IMR-90 (cell line): Measurements from ENCODE around the gene RBM44. TPM values are rescaled to one million over a fixed set of nuclear protein-coding genes. Genes with fewer than 3 reads are reported as not detected.

Experiments
- ATAC-seq: fragments of 200-7000 bp; cut with Tn5 transposase; 2 replicates; pipeline ENCODE4 v1.9.1; 2020; ENCODE audit warnings: low read depth, mild to moderate bottlenecking, moderate library complexity
- BruUV-seq: library from RNA; stranded (reverse); fragments of 400-500 nt; replicated peaks from 2 replicates; lab custom pipeline; 2021; lab: Mats Ljungman, UMichigan
- CTCF ChIA-PET: fragments of 300-600 bp; formaldehyde crosslinking; extraction: SDS; loops from one replicate; lab custom pipeline; 2021; ENCODE audit warnings: antibody characterized with exemption; lab: Yijun Ruan, JAX
- POLR2A ChIA-PET: fragments of 300-600 bp; sonication (Branson Sonifier 250); formaldehyde crosslinking; loops from one replicate; lab custom pipeline; 2022; ENCODE audit warnings: antibody characterized with exemption; ENCODE audit not compliant: unreplicated experiment; lab: Charles Lee
- DNase-seq: peaks from one replicate; pipeline ENCODE4 v3.0.0; 2013
- H2AFZ ChIP-seq: replicated peaks from 2 replicates; pipeline ENCODE3; 2013; ENCODE audit warnings: low read length, mild to moderate bottlenecking; ENCODE audit not compliant: poor library complexity
- H2AK5ac ChIP-seq: 2 replicates; pipeline ENCODE4 v1.6.1; 2013; ENCODE audit warnings: low read depth, low read length, inconsistent platforms
- H2AK9ac ChIP-seq: replicated peaks from 2 replicates; pipeline ENCODE3; 2013; ENCODE audit warnings: mild to moderate bottlenecking, low read depth, low read length, moderate library complexity; ENCODE audit not compliant: poor library complexity
- H2BK120ac ChIP-seq: 2 replicates; pipeline ENCODE4 v1.6.1; 2013; ENCODE audit warnings: low read depth, low read length, inconsistent platforms
- H2BK15ac ChIP-seq: 3 replicates; pipeline ENCODE4 v1.6.1; 2013; ENCODE audit warnings: low read depth, low read length, inconsistent platforms
- H2BK20ac ChIP-seq: 2 replicates; pipeline ENCODE4 v1.6.1; 2013; ENCODE audit warnings: low read depth, mild to moderate bottlenecking, inconsistent platforms, low read length, moderate library complexity
- H2BK5ac ChIP-seq: 2 replicates; pipeline ENCODE4 v1.6.1; 2013; ENCODE audit warnings: mild to moderate bottlenecking, low read depth, low read length, inconsistent platforms; ENCODE audit not compliant: poor library complexity, severe bottlenecking
- H3K14ac ChIP-seq: replicated peaks from 2 replicates; pipeline ENCODE4 v1.6.1; 2013; ENCODE audit warnings: low read depth, low read length, inconsistent platforms
- H3K18ac ChIP-seq: 2 replicates; pipeline ENCODE4 v1.6.1; 2013; ENCODE audit warnings: low read depth, low read length, control low read depth
- H3K23ac ChIP-seq: 2 replicates; pipeline ENCODE4 v1.6.1; 2013; ENCODE audit warnings: low read depth, low read length, inconsistent platforms
- H3K27ac ChIP-seq: 2 replicates; pipeline ENCODE4 v1.5.1; 2013; ENCODE audit warnings: mild to moderate bottlenecking, control low read depth, low read length; ENCODE audit not compliant: insufficient read depth
- H3K27me3 ChIP-seq: 2 replicates; pipeline ENCODE4 v1.6.1; 2013; ENCODE audit warnings: low read length; ENCODE audit not compliant: control insufficient read depth, insufficient read depth
- H3K36me3 ChIP-seq: 2 replicates; pipeline ENCODE4 v1.6.1; 2013; ENCODE audit warnings: low read length, mixed read lengths; ENCODE audit not compliant: control insufficient read depth, insufficient read depth
- H3K4ac ChIP-seq: 2 replicates; pipeline ENCODE4 v1.6.1; 2013; ENCODE audit warnings: low read depth, low read length, inconsistent platforms
- H3K4me1 ChIP-seq: 2 replicates; pipeline ENCODE4 v1.6.1; 2013; ENCODE audit warnings: low read length, mixed read lengths; ENCODE audit not compliant: control insufficient read depth, insufficient read depth
- H3K4me2 ChIP-seq: 2 replicates; pipeline ENCODE4 v1.6.1; 2013; ENCODE audit warnings: low read depth, mild to moderate bottlenecking, control low read depth, low read length, moderate library complexity
- H3K4me3 ChIP-seq: 2 replicates; pipeline ENCODE4 v1.5.1; 2013; ENCODE audit warnings: low read depth, mild to moderate bottlenecking, control low read depth, low read length, moderate library complexity; ENCODE audit not compliant: insufficient read depth
- H3K56ac ChIP-seq: 2 replicates; pipeline ENCODE4 v1.6.1; 2013; ENCODE audit warnings: low read length, inconsistent platforms; ENCODE audit not compliant: insufficient read depth; ENCODE audit errors: extremely low read depth
- H3K79me1 ChIP-seq, 2 experiments: 2 replicates each; pipeline ENCODE4 v1.6.1; 2013; ENCODE audit warnings: low read length in 2 of 2, inconsistent platforms in 1 of 2, low read depth in 1 of 2
- H3K9ac ChIP-seq: 2 replicates; pipeline ENCODE4 v1.6.1; 2013; ENCODE audit warnings: low read depth, low read length, control low read depth
- H3K9me1 ChIP-seq: 2 replicates; pipeline ENCODE4 v1.6.1; 2013; ENCODE audit warnings: low read length, inconsistent platforms; ENCODE audit not compliant: insufficient read depth
- H3K9me3 ChIP-seq: 2 replicates; pipeline ENCODE4 v1.6.1; 2013; ENCODE audit warnings: low read length; ENCODE audit not compliant: control insufficient read depth, insufficient read depth
- H4K20me1 ChIP-seq: 2 replicates; pipeline ENCODE4 v1.6.1; 2013; ENCODE audit warnings: low read length, inconsistent platforms; ENCODE audit not compliant: insufficient read depth
- H4K5ac ChIP-seq: 2 replicates; pipeline ENCODE4 v1.6.1; 2013; ENCODE audit warnings: mild to moderate bottlenecking, low read depth, low read length, control low read depth
- H4K8ac ChIP-seq, 2 experiments: 2 replicates each; pipeline ENCODE4 v1.6.1; 2013; ENCODE audit warnings: low read depth in 2 of 2, low read length in 2 of 2, control low read depth in 1 of 2, inconsistent platforms in 1 of 2
- H4K91ac ChIP-seq: 2 replicates; pipeline ENCODE4 v1.6.1; 2013; ENCODE audit warnings: low read depth, low read length, inconsistent platforms; ENCODE audit not compliant: insufficient read depth
- BHLHE40 ChIP-seq: fragments of 150-350 bp; IDR thresholded peaks from 2 replicates; pipeline ENCODE4 v1.6.1; 2016; ENCODE audit warnings: mild to moderate bottlenecking, low read depth, low read length
- CHD1 ChIP-seq: IDR thresholded peaks from 2 replicates; pipeline ENCODE4 v1.6.1; 2012; ENCODE audit warnings: low read depth, low read length, improper control_type of control experiment
- FOS ChIP-seq: fragments of 150-350 bp; IDR thresholded peaks from 2 replicates; pipeline ENCODE4 v1.6.1; 2016; ENCODE audit warnings: low read depth, low read length
- MAZ ChIP-seq: IDR thresholded peaks from 2 replicates; pipeline ENCODE4 v1.6.1; 2012; ENCODE audit warnings: low read depth, mild to moderate bottlenecking, low read length, improper control_type of control experiment, moderate library complexity, borderline replicate concordance
- RCOR1 ChIP-seq: IDR thresholded peaks from 2 replicates; pipeline ENCODE4 v1.6.1; 2012; ENCODE audit warnings: mild to moderate bottlenecking, low read length, improper control_type of control experiment; ENCODE audit not compliant: insufficient replicate concordance
- RFX5 ChIP-seq: IDR thresholded peaks from 2 replicates; pipeline ENCODE4 v1.8.0; 2012; ENCODE audit warnings: low read depth, mild to moderate bottlenecking, low read length, moderate library complexity
- WGBS, 2 experiments: methylation state at CpG; one replicate each; pipeline versions ENCODE4 v1.1.5 to v1.1.7; 2013; ENCODE audit warnings: missing lambda C conversion rate in 2 of 2; ENCODE audit not compliant: insufficient read length in 1 of 2; ENCODE audit errors: extremely low coverage in 2 of 2; 5-methylcytosine and 5-hydroxymethylcytosine counted together
- dilution Hi-C: fragments of 300-500 bp; cut with HindIII; formaldehyde crosslinking; loops from one replicate; pipeline ENCODE4 v1.14.3; 2018; ENCODE audit warnings: low sequenced_read_pairs; ENCODE audit not compliant: unreplicated experiment
- in situ Hi-C: fragments of 300-500 bp; cut with MboI; formaldehyde crosslinking; loops from 3 replicates; pipeline ENCODE4 v1.14.3; 2019; ENCODE audit warnings: low sequenced_read_pairs, inconsistent platforms, mixed read lengths
- intact Hi-C: fragments of 100-400 bp; cut with micrococcal nuclease; formaldehyde crosslinking; loops from 2 replicates; pipeline ENCODE4 v1.10.0; 2022
- polyA plus RNA-seq, 3 experiments: library from polyadenylated mRNA; depleted of rRNA; stranded (reverse); fragments of >200 nt; gene quantifications; 2 replicates each; pipeline ENCODE4 v1.2.3, GENCODE V29; 2012; ENCODE audit warnings: low replicate concordance in 1 of 3
- total RNA-seq: library from RNA; depleted of rRNA; stranded (reverse); fragments of >200 nt; gene quantifications from 2 replicates; pipeline ENCODE4 v1.2.3, GENCODE V29; 2012
- TF ChIP-seq, protein P1 (sequence below): fragments of 150-350 bp; IDR thresholded peaks from 2 replicates; pipeline ENCODE4 v1.6.1; 2017; ENCODE audit warnings: mild to moderate bottlenecking, antibody characterized with exemption, low read length, low read depth

The RBM44 gene
- total and polyA plus RNA-seq, 2 of the 4 experiments (the other 2 are of a cell fraction): 0.14 to 0.18 TPM

- Histone ChIP-seq H2BK20ac (no peak overlapping the region), H3K9ac (no peak overlapping the region), H3K9me1 (no peaks in the 10 kb centered on the region), H4K5ac (no peak overlapping the region), H3K18ac (no peak overlapping the region), H3K9me3 (peaks cover 4% of the 10 kb centered on the region; the same call in 1 of the 2 replicates), H3K23ac (no peak overlapping the region), H2AK5ac (no peak overlapping the region), H4K20me1 (no peaks in the 10 kb centered on the region), H3K4me2 (no peak overlapping the region), H4K91ac (no peak overlapping the region), H2AFZ (no peak overlapping the region), H3K4me1 (no peaks in the 10 kb centered on the region), H2BK5ac (no peak overlapping the region), H3K27ac (no peak overlapping the region), H3K56ac (no peak overlapping the region), H3K36me3 (no peaks in the 10 kb centered on the region), H3K14ac (no peak overlapping the region), H3K4ac (no peak overlapping the region), H3K79me1 (no peaks in the 10 kb centered on the region), H3K27me3 (peaks cover 17% of the 10 kb centered on the region), H2BK120ac (no peak overlapping the region), H2BK15ac (no peak overlapping the region), H3K4me3 (no peak overlapping the region), H4K8ac (no peak overlapping the region), H2AK9ac (no peak overlapping the region)
- no CpG with 5 or more reads among the region's 2 CpGs for WGBS, 2 experiments
- intact Hi-C loops (no loop called here), dilution Hi-C loops (no loop called here), in situ Hi-C loops (no loop called here)
- BruUV-seq: no TSS peak
- ATAC-seq (peak; percentile 46), DNase-seq (peak; percentile 50)
- POLR2A ChIA-PET: no interaction called here
- CTCF ChIA-PET: no interaction called here
- no peak for TF ChIP-seq RCOR1
- TF ChIP-seq MAZ: no peak
- TF ChIP-seq CHD1: no peak
- TF ChIP-seq FOS: no peak
- TF ChIP-seq, protein P1, sequence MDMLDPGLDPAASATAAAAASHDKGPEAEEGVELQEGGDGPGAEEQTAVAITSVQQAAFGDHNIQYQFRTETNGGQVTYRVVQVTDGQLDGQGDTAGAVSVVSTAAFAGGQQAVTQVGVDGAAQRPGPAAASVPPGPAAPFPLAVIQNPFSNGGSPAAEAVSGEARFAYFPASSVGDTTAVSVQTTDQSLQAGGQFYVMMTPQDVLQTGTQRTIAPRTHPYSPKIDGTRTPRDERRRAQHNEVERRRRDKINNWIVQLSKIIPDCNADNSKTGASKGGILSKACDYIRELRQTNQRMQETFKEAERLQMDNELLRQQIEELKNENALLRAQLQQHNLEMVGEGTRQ: no peak
- TF ChIP-seq RFX5: no peak
- TF ChIP-seq BHLHE40: no peak
These were observed 7.8 kb downstream of the RBM44 start for GRCh38 chr2:237806334-237806733.
